HepG2 (cell line): ENCODE results near the gene RBCK1. TPM values are rescaled to one million over a fixed set of nuclear protein-coding genes. Genes with fewer than 3 reads are reported as not detected.
A peak's percentile ranks its signal among the peaks of the same experiment; 100 is the strongest.

Experiments
- ARID3A ChIP-seq: IDR thresholded peaks from 2 replicates; pipeline ENCODE4 v1.6.1; 2012; ENCODE audit warnings: low read depth, low read length, improper control_type of control experiment
- ARID5B ChIP-seq: IDR thresholded peaks from 2 replicates; pipeline ENCODE4 v1.4.0; 2020; ENCODE audit warnings: mild to moderate bottlenecking, missing genetic modification reagents
- BCL6 ChIP-seq: IDR thresholded peaks from 2 replicates; pipeline ENCODE4 v1.6.1; 2016; ENCODE audit warnings: missing genetic modification reagents, missing compliant biosample characterization
- HIC2 ChIP-seq: sonication (generic); formaldehyde crosslinking; IDR thresholded peaks from 2 replicates; pipeline ENCODE4 v1.9.0; 2022; ENCODE audit warnings: low read depth, missing genetic modification reagents
- JUN ChIP-seq: sonication (generic); formaldehyde crosslinking; IDR thresholded peaks from 2 replicates; pipeline ENCODE4 v1.4.0; 2020; ENCODE audit warnings: mild to moderate bottlenecking, missing genetic modification reagents
- NFE2L2 ChIP-seq: fragments of 150-350 bp; IDR thresholded peaks from 2 replicates; pipeline ENCODE4 v1.6.1; 2014; ENCODE audit warnings: low read length
- RAD21 ChIP-seq: fragments of 450-650 bp; formaldehyde crosslinking; IDR thresholded peaks from 2 replicates; pipeline ENCODE4 v1.5.0; 2020; ENCODE audit warnings: mild to moderate bottlenecking
- SP140L ChIP-seq: sonication (generic); formaldehyde crosslinking; IDR thresholded peaks from 2 replicates; pipeline ENCODE4 v1.4.0; 2020; ENCODE audit warnings: missing genetic modification reagents, borderline replicate concordance
- ZBTB42 ChIP-seq: sonication (generic); formaldehyde crosslinking; IDR thresholded peaks from 2 replicates; pipeline ENCODE4 v1.5.0; 2020; ENCODE audit warnings: mild to moderate bottlenecking, missing genetic modification reagents
- ZBTB8A ChIP-seq: sonication (generic); formaldehyde crosslinking; IDR thresholded peaks from 2 replicates; pipeline ENCODE4 v1.4.0; 2020; ENCODE audit warnings: mild to moderate bottlenecking, low read depth, missing genetic modification reagents, borderline replicate concordance
- ZNF512B ChIP-seq: sonication (generic); formaldehyde crosslinking; IDR thresholded peaks from 2 replicates; pipeline ENCODE4 v1.5.1; 2020; ENCODE audit warnings: missing genetic modification reagents, mild to moderate bottlenecking, borderline replicate concordance
- ZNF546 ChIP-seq: sonication (generic); formaldehyde crosslinking; conservative IDR thresholded peaks from 2 replicates; pipeline ENCODE4 v1.8.1; 2023; ENCODE audit warnings: mild to moderate bottlenecking, missing genetic modification reagents
- ZNF784 ChIP-seq: sonication (generic); formaldehyde crosslinking; IDR thresholded peaks from 2 replicates; pipeline ENCODE4 v1.5.1; 2020; ENCODE audit warnings: missing genetic modification reagents, mild to moderate bottlenecking, borderline replicate concordance
- polyA plus RNA-seq, 8 experiments: library from polyadenylated mRNA; depleted of rRNA in 3 of 8; stranded (reverse) in 7 of 8; unstranded in 1 of 8; fragments of >200 nt; fragmentation: Illumina TruSeq in 4 of 8; extraction: Trizol in 4 of 8; gene quantifications; 2 replicates each; pipeline versions ENCODE4 v1.2.1 to v1.2.3, GENCODE V29; 2011 to 2016; ENCODE audit warnings: low read depth in 4 of 8, missing spikeins in 1 of 8, mixed read lengths in 1 of 8; ENCODE audit not compliant: insufficient read depth in 1 of 8
- total RNA-seq, 5 experiments: library from RNA; depleted of rRNA; stranded (reverse); fragments of >200 nt; fragmentation: Illumina TruSeq; extraction: Trizol; gene quantifications; 2 replicates each; pipeline ENCODE4 v1.2.3, GENCODE V29; 2016; ENCODE audit warnings: low read depth in 1 of 5

The RBCK1 gene
- total and polyA plus RNA-seq, 2 of the 13 experiments (the other 11 are each of a cell fraction or from before 2014, with no cell fraction given): 149 to 215 TPM

GRCh38 chr20:400128-400453, 8.0 kb upstream of the RBCK1 start (continued):
- TF ChIP-seq ARID3A: 0 out of 2 replicates have a peak, but pooled peaks have one; percentile 17
- peak; percentile 22; the same call in 1 of the 2 replicates for TF ChIP-seq BCL6 (CRISPR knock-in tag)
- TF ChIP-seq ZNF546 (CRISPR knock-in tag): peak; percentile 60; the same call in 1 of the 2 replicates
- peak; percentile 44; the same call in 1 of the 2 replicates for TF ChIP-seq RAD21 (CRISPR knock-in tag)
- TF ChIP-seq ZNF512B: 0 out of 2 replicates have a peak, but pooled peaks have one; percentile 14
- 0 out of 2 replicates have a peak, but pooled peaks have one; percentile 20 for TF ChIP-seq ZNF784 (CRISPR knock-in tag)
- 0 out of 2 replicates have a peak, but pooled peaks have one; percentile 7 for TF ChIP-seq ZBTB8A (CRISPR knock-in tag)
- TF ChIP-seq NFE2L2: no peak
- 0 out of 2 replicates have a peak, but pooled peaks have one; percentile 58 for TF ChIP-seq SP140L (CRISPR knock-in tag)
- peak; percentile 65; the same call in 1 of the 2 replicates for TF ChIP-seq HIC2
- no peak for TF ChIP-seq JUN (CRISPR knock-in tag)
- 0 out of 2 replicates have a peak, but pooled peaks have one; percentile 15 for TF ChIP-seq ARID5B (CRISPR knock-in tag)
- TF ChIP-seq ZBTB42 (CRISPR knock-in tag): 0 out of 2 replicates have a peak, but pooled peaks have one; percentile 53
